ENCODE results near the gene POLN.

- no peak for TF ChIP-seq CEBPB (IDR thresholded peaks at IDR 0.05; ENCODE audit: low read depth, low read length)
- TF ChIP-seq CTCF (conservative IDR thresholded peaks at IDR 0.05; ENCODE audit: low read depth, low read length): no peak
- TF ChIP-seq MAZ (IDR thresholded peaks at IDR 0.05; ENCODE audit: borderline replicate concordance, low read depth, low read length): no peak
- no peak for TF ChIP-seq RAD21 (IDR thresholded peaks at IDR 0.05; ENCODE audit: low read length)
- no peak for TF ChIP-seq POLR2A (IDR thresholded peaks at IDR 0.05; ENCODE audit: low read depth, low read length)
- no peak for TF ChIP-seq RFX5 (IDR thresholded peaks at IDR 0.05; ENCODE audit: low read depth, low read length)
- no peak for TF ChIP-seq FOS (IDR thresholded peaks at IDR 0.05; ENCODE audit: low read depth, low read length)
- TF ChIP-seq BHLHE40 (IDR thresholded peaks at IDR 0.05; ENCODE audit: low read depth, low read length): no peak
- TF ChIP-seq MXI1 (IDR thresholded peaks at IDR 0.05; ENCODE audit: borderline replicate concordance, low read depth, low read length): no peak
- TF ChIP-seq CHD1 (IDR thresholded peaks at IDR 0.05; ENCODE audit: low read depth, low read length): no peak
Observed at GRCh38 chr4:2155246-2155645, 86.7 kb downstream of the POLN start.

Measured in IMR-90 (cell line).